H1 (cell line): ENCODE results near the gene SLC9B2. TPM values are rescaled to one million over a fixed set of nuclear protein-coding genes. Genes with fewer than 3 reads are reported as not detected.
A peak's percentile ranks its signal among the peaks of the same experiment; 100 is the strongest.

Source experiments
- CTCF ChIA-PET: fragments of 300-600 bp; sonication (Branson Sonifier 250); formaldehyde crosslinking; loops from one replicate; lab custom pipeline; 2021; ENCODE audit not compliant: partially characterized antibody; lab: Charles Lee
- POLR2A ChIA-PET: fragments of 300-600 bp; sonication (Branson Sonifier 250); formaldehyde crosslinking; loops from one replicate; lab custom pipeline; 2021; ENCODE audit warnings: inconsistent platforms; ENCODE audit not compliant: partially characterized antibody; lab: Charles Lee
- DNase-seq, 2 experiments: peaks; one replicate each; pipeline versions ENCODE4 v3.0.0 to v3.0.0-alpha.2; 2010 to 2022; ENCODE audit warnings: low spot score in 2 of 2, low read depth in 1 of 2, mixed read lengths in 1 of 2
- FAIRE-seq: peaks from 2 replicates; lab custom pipeline; 2011; peaks lifted over from hg19 to GRCh38; lab: Jason Lieb, UNC
- H2AFZ ChIP-seq: 2 replicates; pipeline ENCODE4 v1.8.1; 2012; ENCODE audit warnings: low read length, inconsistent platforms
- H2AK5ac ChIP-seq: 2 replicates; pipeline ENCODE4 v1.6.1; 2013; ENCODE audit warnings: low read depth, low read length
- H2BK120ac ChIP-seq: replicated peaks from 2 replicates; pipeline ENCODE3; 2013; ENCODE audit warnings: low read depth, low read length, inconsistent platforms
- H2BK12ac ChIP-seq: 2 replicates; pipeline ENCODE4 v1.6.1; 2013; ENCODE audit warnings: low read depth, low read length
- H2BK15ac ChIP-seq: 2 replicates; pipeline ENCODE4 v1.6.1; 2013; ENCODE audit warnings: low read length
- H2BK20ac ChIP-seq: 2 replicates; pipeline ENCODE4 v1.6.1; 2013; ENCODE audit warnings: low read length
- H2BK5ac ChIP-seq: 2 replicates; pipeline ENCODE4 v1.6.1; 2013; ENCODE audit warnings: low read depth, low read length
- H3K14ac ChIP-seq: 2 replicates; pipeline ENCODE4 v1.6.1; 2013; ENCODE audit warnings: inconsistent platforms; ENCODE audit not compliant: insufficient read length
- H3K18ac ChIP-seq: 2 replicates; pipeline ENCODE4 v1.6.1; 2013; ENCODE audit warnings: low read length; ENCODE audit errors: extremely low read depth
- H3K23ac ChIP-seq: 2 replicates; pipeline ENCODE4 v1.6.1; 2013; ENCODE audit warnings: inconsistent platforms; ENCODE audit not compliant: insufficient read length
- H3K23me2 ChIP-seq: 2 replicates; pipeline ENCODE4 v1.6.1; 2013; ENCODE audit warnings: low read depth, low read length
- H3K27ac ChIP-seq: 2 replicates; pipeline ENCODE4 v1.6.1; 2011; ENCODE audit warnings: low read depth, low read length, inconsistent platforms
- H3K27me3 ChIP-seq, 4 experiments: replicated peaks in 1 of 4; 1 replicate in 1 of 4; 2 replicates in 3 of 4; pipeline versions ENCODE4 v1.6.1 to v1.8.1; 2011 to 2013; ENCODE audit warnings: low read length in 3 of 4, mild to moderate bottlenecking in 3 of 4, inconsistent platforms in 2 of 4, mixed read lengths in 2 of 4, moderate library complexity in 1 of 4; ENCODE audit not compliant: control insufficient read depth in 3 of 4, insufficient read depth in 3 of 4; ENCODE audit errors: extremely low read depth in 1 of 4
- H3K36me3 ChIP-seq, 4 experiments: 2 replicates each; pipeline versions ENCODE4 v1.6.1 to v1.8.1; 2011 to 2013; ENCODE audit warnings: mild to moderate bottlenecking in 4 of 4, low read length in 3 of 4, moderate library complexity in 2 of 4, control low read depth in 1 of 4, inconsistent platforms in 1 of 4; ENCODE audit not compliant: insufficient read depth in 4 of 4, control insufficient read depth in 2 of 4
- H3K4ac ChIP-seq: replicated peaks from 2 replicates; pipeline ENCODE3; 2013; ENCODE audit warnings: low read length, low read depth, mixed read lengths, inconsistent platforms; ENCODE audit not compliant: insufficient read length
- H3K4me1 ChIP-seq, 4 experiments: replicated peaks in 1 of 4; 1 replicate in 1 of 4; 2 replicates in 3 of 4; pipeline versions ENCODE4 v1.6.1 to v1.8.1; 2011 to 2013; ENCODE audit warnings: low read length in 3 of 4, inconsistent platforms in 2 of 4, mixed read lengths in 1 of 4; ENCODE audit not compliant: insufficient read depth in 4 of 4, control insufficient read depth in 3 of 4
- H3K4me2 ChIP-seq, 2 experiments: 2 replicates each; pipeline versions ENCODE4 v1.6.1 to v1.8.1; 2011 to 2013; ENCODE audit warnings: low read depth in 2 of 2, low read length in 2 of 2, control low read depth in 1 of 2, inconsistent platforms in 1 of 2, mild to moderate bottlenecking in 1 of 2; ENCODE audit not compliant: insufficient read depth in 1 of 2
- H3K4me3 ChIP-seq, 4 experiments: fragments of 200-600, 300-600 bp in 1 of 4; sonication (generic), shearing (Covaris generic), sonication (Bioruptor Twin) in 1 of 4; 2 replicates each; pipeline versions ENCODE4 v1.5.1 to v1.8.1; 2011 to 2016; ENCODE audit warnings: low read length in 4 of 4, low read depth in 3 of 4, control low read depth in 2 of 4, inconsistent platforms in 2 of 4, mild to moderate bottlenecking in 2 of 4, mixed read lengths in 1 of 4, moderate library complexity in 1 of 4; ENCODE audit not compliant: insufficient read depth in 2 of 4; ENCODE audit errors: extremely low read depth in 1 of 4
- H3K56ac ChIP-seq: replicated peaks from 2 replicates; pipeline ENCODE3; 2013; ENCODE audit warnings: low read depth, mild to moderate bottlenecking, mixed read lengths, low read length, inconsistent platforms; ENCODE audit not compliant: insufficient read length
- H3K79me1 ChIP-seq: 2 replicates; pipeline ENCODE4 v1.6.1; 2013; ENCODE audit warnings: low read depth, low read length, control low read depth
- H3K79me2 ChIP-seq, 2 experiments: 2 replicates each; pipeline versions ENCODE4 v1.6.1 to v1.8.1; 2012 to 2013; ENCODE audit warnings: low read length in 2 of 2, mild to moderate bottlenecking in 2 of 2, inconsistent platforms in 1 of 2; ENCODE audit not compliant: insufficient read depth in 2 of 2, control insufficient read depth in 1 of 2
- H3K9ac ChIP-seq, 4 experiments: replicated peaks in 1 of 4; 1 replicate in 1 of 4; 2 replicates in 3 of 4; pipeline versions ENCODE4 v1.6.1 to v1.8.1; 2011 to 2013; ENCODE audit warnings: low read depth in 3 of 4, low read length in 3 of 4, control low read depth in 2 of 4, mild to moderate bottlenecking in 2 of 4, moderate library complexity in 2 of 4, inconsistent platforms in 1 of 4; ENCODE audit errors: extremely low read depth in 1 of 4
- H3K9me3 ChIP-seq, 2 experiments: 2 replicates each; pipeline versions ENCODE4 v1.6.1 to v1.8.1; 2012 to 2013; ENCODE audit warnings: mild to moderate bottlenecking in 2 of 2, moderate library complexity in 2 of 2, control low read depth in 1 of 2, inconsistent platforms in 1 of 2, low read depth in 1 of 2, low read length in 1 of 2, mixed read lengths in 1 of 2; ENCODE audit not compliant: insufficient read depth in 2 of 2
- H4K20me1 ChIP-seq, 2 experiments: replicated peaks in 1 of 2; 2 replicates each; pipeline versions ENCODE3 to v1.8.1; 2011 to 2013; ENCODE audit warnings: inconsistent platforms in 2 of 2, low read length in 2 of 2, mild to moderate bottlenecking in 1 of 2; ENCODE audit not compliant: insufficient read depth in 2 of 2, control insufficient read depth in 1 of 2
- H4K5ac ChIP-seq: 2 replicates; pipeline ENCODE4 v1.6.1; 2013; ENCODE audit warnings: low read length, low read depth, mixed read lengths, inconsistent platforms; ENCODE audit not compliant: insufficient read length
- H4K8ac ChIP-seq: 2 replicates; pipeline ENCODE4 v1.8.0; 2013; ENCODE audit warnings: mild to moderate bottlenecking, moderate library complexity, low read length, inconsistent platforms; ENCODE audit not compliant: insufficient read depth; ENCODE audit errors: extremely low read depth
- H4K91ac ChIP-seq: replicated peaks from 2 replicates; pipeline ENCODE3; 2013; ENCODE audit warnings: low read length, mixed read lengths, inconsistent platforms; ENCODE audit not compliant: insufficient read length
- CREB1 ChIP-seq: IDR thresholded peaks from 2 replicates; pipeline ENCODE4 v1.6.1; 2012; ENCODE audit warnings: inconsistent platforms
- E2F6 ChIP-seq: IDR thresholded peaks from 2 replicates; pipeline ENCODE4 v1.6.1; 2012; ENCODE audit warnings: inconsistent platforms
- HDAC6 ChIP-seq: IDR thresholded peaks from one replicate; pipeline ENCODE4 v1.7.1; 2012; ENCODE audit warnings: low read depth, mild to moderate bottlenecking, inconsistent platforms, low read length, moderate library complexity
- RNF2 ChIP-seq: fragments of 200-900, 300-1000 bp; sonication (generic); IDR thresholded peaks from 2 replicates; pipeline ENCODE4 v1.7.1; 2016; ENCODE audit warnings: borderline replicate concordance, low read depth, mild to moderate bottlenecking, antibody characterized with exemption, low read length; ENCODE audit not compliant: poor library complexity, severe bottlenecking; ENCODE audit errors: missing control alignments
- WGBS, 2 experiments: shearing (Covaris generic) in 1 of 2; methylation state at CpG; one replicate each; pipeline versions ENCODE4 v1.1.6 to v1.1.7; 2013 to 2015; ENCODE audit warnings: low lambda C conversion rate in 2 of 2, mixed read lengths in 2 of 2, inconsistent platforms in 1 of 2, low coverage in 1 of 2, missing lambda C conversion rate in 1 of 2; ENCODE audit not compliant: insufficient replicate concordance in 2 of 2, insufficient coverage in 1 of 2, insufficient read length in 1 of 2; ENCODE audit errors: extremely low coverage in 1 of 2, missing lambda C conversion rate in 1 of 2; 5-methylcytosine and 5-hydroxymethylcytosine counted together
- polyA plus RNA-seq, 7 experiments: library from polyadenylated mRNA; depleted of rRNA in 3 of 7; stranded (reverse) in 5 of 7; unstranded in 2 of 7; fragments of >200 nt in 5 of 7; fragments of 200-250 nt in 2 of 7; gene quantifications; 1 replicate in 5 of 7; 2 replicates in 1 of 7; 4 replicates in 1 of 7; pipeline versions ENCODE4 v1.2.1 to v1.2.3, GENCODE V29; 2011 to 2013; ENCODE audit warnings: missing spikeins in 2 of 7, mixed read lengths in 2 of 7
- total RNA-seq: library from RNA; stranded (reverse); fragmentation: NEBNext Ultra II Directional; extraction: Animal tissue kit (Norgen Biotek cat#: 25700); gene quantifications from 2 replicates; pipeline ENCODE4 v1.2.1, GENCODE V29; 2021

Gene SLC9B2
- total and polyA plus RNA-seq, 2 of the 8 experiments (the other 6 are each of a cell fraction or from before 2014, with no cell fraction given): 3.2 to 5.2 TPM

- peaks cover 0 to 3% (median under 1%) of the 10 kb centered on the region in 4 experiments; a peak in 2 of 7 replicates for H3K4me1 ChIP-seq
- H3K27me3 ChIP-seq: peaks cover 0 to 15% (median 13%) of the 10 kb centered on the region in 4 experiments; a peak in 4 of 7 replicates
- no peak overlapping the region for H4K8ac ChIP-seq
- H4K5ac ChIP-seq: no peak overlapping the region
- H3K4me2 ChIP-seq: peak overlapping the region; percentile 71 to 87
- peak overlapping the region; percentile 36; the same call in 1 of the 2 replicates for H2AFZ ChIP-seq
- ChIA-PET CTCF (interaction anchor here (1.1 to 1.4 kb wide), 5 partner anchors 11 to 506 kb away, joined by 3 to 4 read pairs (median 3); partner anchors contain the start of gene BDH2), POLR2A (interaction anchor here (2.2 kb wide), 1 partner anchor 247 kb away, joined by 13 read pairs; the partner anchor contains the start of gene UBE2D3)
- no peak overlapping the region for H3K18ac ChIP-seq
- no peaks in the 10 kb centered on the region for H3K9me3 ChIP-seq
- peak overlapping the region in 1 of 4 experiments; percentile 29; a peak in 1 of 7 replicates for H3K9ac ChIP-seq
- WGBS, 2 experiments: 53% methylated on average over 4 of the region's 4 CpGs; no CpG with 5 or more reads in 1 of the 2 experiments
- no peaks in the 10 kb centered on the region for H3K79me1 ChIP-seq
- FAIRE-seq (no peak), DNase-seq (no peak)
- H3K4ac ChIP-seq: no peak overlapping the region
- H2BK15ac ChIP-seq: no peak overlapping the region
- H3K36me3 ChIP-seq: no peaks in the 10 kb centered on the region; a peak in 1 of 8 replicates
- no peak overlapping the region for H4K91ac ChIP-seq
- peaks cover 3% of the 10 kb centered on the region; the same call in 1 of the 2 replicates for H3K23me2 ChIP-seq
- H4K20me1 ChIP-seq: peaks cover 0 to 2% of the 10 kb centered on the region in 2 experiments
- H3K56ac ChIP-seq: no peak overlapping the region
- no peak overlapping the region for H2AK5ac ChIP-seq
- H2BK12ac ChIP-seq: no peak overlapping the region
- peak overlapping the region; percentile 54 to 78 (median 76); a peak in 7 of 8 replicates for H3K4me3 ChIP-seq
- no peak overlapping the region for H2BK20ac ChIP-seq
- H2BK5ac ChIP-seq: no peak overlapping the region
- no peak overlapping the region for H2BK120ac ChIP-seq
- H3K14ac ChIP-seq: no peak overlapping the region
- no peak overlapping the region for H3K23ac ChIP-seq
- TF ChIP-seq RNF2 (no peak), CREB1 (no peak), HDAC6 (no peak), E2F6 (no peak)
- no peaks in the 10 kb centered on the region for H3K79me2 ChIP-seq
- H3K27ac ChIP-seq: no peak overlapping the region
Measured at GRCh38 chr4:103075435-103075893, 1.1 kb downstream of the SLC9B2 start.
